GM12872 (cell line): ENCODE results near the gene AP4M1.
A peak's percentile ranks its signal among the peaks of the same experiment; 100 is the strongest.

ENCODE experiments used
- CTCF ChIP-seq: IDR thresholded peaks from 3 replicates; pipeline ENCODE4 v1.5.1; 2011; ENCODE audit warnings: low read depth, mild to moderate bottlenecking, low read length, moderate library complexity; ENCODE audit not compliant: insufficient read depth

The AP4M1 gene

GRCh38 chr7:100088095-100088620, 13.3 kb upstream of the AP4M1 start:
- TF ChIP-seq CTCF = no peak

GRCh38 chr7:100088621-100089457, 12.6 kb upstream of the AP4M1 start, which contains the start of gene COPS6:
COPS6 (plus strand) TSS chr7:100088969; CDS start chr7:100088991, 22 bp downstream.
- TF ChIP-seq CTCF = no peak

- no peak for TF ChIP-seq CTCF
Observed at GRCh38 chr7:100089458-100090196, 11.8 kb upstream of the AP4M1 start.

GRCh38 chr7:100090527-100091410, 10.7 kb upstream of the AP4M1 start:
- no peak for TF ChIP-seq CTCF

GRCh38 chr7:100091411-100092181, 9.8 kb upstream of the AP4M1 start:
- peak; percentile 31; the same call in 1 of the 3 replicates for TF ChIP-seq CTCF

- TF ChIP-seq CTCF = no peak
Observed at GRCh38 chr7:100093054-100093453, 8.4 kb upstream of the AP4M1 start.
